Measurements from ENCODE around the gene KSR2.

GRCh38 chr12:117854339-117855012 lies 114.3 kb downstream of the KSR2 start:
- TF ChIP-seq GATA2 (IDR thresholded peaks at IDR 0.05; ENCODE audit: low read depth, low read length): no peak
- TF ChIP-seq GATA3 (IDR thresholded peaks at IDR 0.05; ENCODE audit: low read depth, low read length): no peak
